HG03558 (cell line): ENCODE measurements around the gene MSANTD4.
A peak's percentile ranks its signal among the peaks of the same experiment; 100 is the strongest.
"Not testable (repeated sequence)": the region's sequence is repeated elsewhere in the genome, so short reads cannot be mapped to it uniquely, and the experiment has no call there.

Experiments
- ATAC-seq: cut with Tn5 transposase; IDR thresholded peaks from one replicate; pipeline ENCODE4 v1.9.1; 2021; ENCODE audit warnings: moderate number of reproducible peaks; ENCODE audit not compliant: unreplicated experiment; ENCODE audit errors: extremely low read depth

MSANTD4 gene

GRCh38 chr11:106021967-106022794 is at the start of gene MSANTD4:
Gene MSANTD4, minus strand, starts transcription at chr11:106022240. Its CDS starts 11,323 bp downstream, at chr11:106010917.
- peak; percentile 96 for ATAC-seq

GRCh38 chr11:106070606-106071005 is 48.6 kb upstream of the MSANTD4 start:
- no peak for ATAC-seq

GRCh38 chr11:106063009-106063408 is 41.0 kb upstream of the MSANTD4 start:
- no peak for ATAC-seq

- ATAC-seq: no peak
These were observed 40.2 kb upstream of the MSANTD4 start for GRCh38 chr11:106061954-106062949.

GRCh38 chr11:106061249-106061784 is 39.3 kb upstream of the MSANTD4 start:
- no peak for ATAC-seq

GRCh38 chr11:106059617-106060016 is 37.6 kb upstream of the MSANTD4 start:
- ATAC-seq: no peak

GRCh38 chr11:106058377-106058776 is 36.3 kb upstream of the MSANTD4 start:
- ATAC-seq: not testable (repeated sequence)

- no peak for ATAC-seq
These were observed 29.1 kb upstream of the MSANTD4 start for GRCh38 chr11:106051103-106051502.

GRCh38 chr11:106049727-106050476 is 27.9 kb upstream of the MSANTD4 start:
- no peak for ATAC-seq

GRCh38 chr11:106047631-106048030 is 25.6 kb upstream of the MSANTD4 start:
- ATAC-seq: no peak

GRCh38 chr11:106043540-106043939 is 21.5 kb upstream of the MSANTD4 start:
- no peak for ATAC-seq

- no peak for ATAC-seq
These were observed 10.8 kb upstream of the MSANTD4 start for GRCh38 chr11:106032861-106033260.

GRCh38 chr11:106031936-106032335 is 9.9 kb upstream of the MSANTD4 start:
- no peak for ATAC-seq

- ATAC-seq: no peak
These were observed 9.3 kb upstream of the MSANTD4 start for GRCh38 chr11:106031202-106031810.

- ATAC-seq: no peak
These were observed 8.6 kb upstream of the MSANTD4 start for GRCh38 chr11:106030609-106031008.

GRCh38 chr11:106022795-106023275 is 795 bp upstream of the MSANTD4 start:
- no peak for ATAC-seq

- peak; percentile 0 for ATAC-seq
These were observed 666 bp downstream of the MSANTD4 start for GRCh38 chr11:106021181-106021966.

GRCh38 chr11:106017093-106017492 is 4.9 kb downstream of the MSANTD4 start:
- ATAC-seq: no peak

GRCh38 chr11:106015066-106015465 is 7.0 kb downstream of the MSANTD4 start:
- ATAC-seq: no peak
